K562 (cell line): ENCODE results near the gene GPR176. TPM values are rescaled to one million over a fixed set of nuclear protein-coding genes. Genes with fewer than 3 reads are reported as not detected.

Experiments
- ATAC-seq: fragments of 200-7000 bp; cut with Tn5 transposase; 3 replicates; pipeline ENCODE4 v1.9.1; 2020; ENCODE audit warnings: moderate library complexity
- BruUV-seq: library from RNA; stranded (reverse); fragments of 400-500 nt; replicated peaks from 2 replicates; lab custom pipeline; 2021; lab: Mats Ljungman, UMichigan
- CTCF ChIA-PET: fragments of 300-600 bp; formaldehyde crosslinking; extraction: SDS; loops from one replicate; lab custom pipeline; 2021; ENCODE audit warnings: low intra/inter-chr PET ratio; lab: Yijun Ruan, JAX
- POLR2A ChIA-PET: fragments of 300-600, 350-650 bp; sonication (Branson Sonifier 250); formaldehyde crosslinking; extraction: SDS; loops from one replicate; lab custom pipeline; 2021; ENCODE audit warnings: antibody characterized with exemption, inconsistent platforms; lab: Yijun Ruan, JAX
- DNase-seq, 4 experiments: peaks; one replicate each; pipeline versions ENCODE4 v3.0.0 to v3.0.0-alpha.2; 2011 to 2018; ENCODE audit warnings: low spot score in 3 of 4, mixed read lengths in 3 of 4; ENCODE audit errors: extremely low read depth in 1 of 4
- FAIRE-seq: peaks from 2 replicates; lab custom pipeline; 2011; peaks lifted over from hg19 to GRCh38; lab: Jason Lieb, UNC
- H2AFZ ChIP-seq: 2 replicates; pipeline ENCODE4 v1.6.0; 2011; ENCODE audit warnings: low read depth, low read length, control low read depth, inconsistent platforms
- H3K27ac ChIP-seq: fragments of 200-600 bp; 3 replicates; pipeline ENCODE4 v1.8.0; 2011; ENCODE audit warnings: low read depth, mild to moderate bottlenecking, control low read depth, inconsistent platforms, low read length, moderate library complexity, mixed read lengths; ENCODE audit errors: extremely low read depth
- H3K27me3 ChIP-seq, 2 experiments: fragments of 300-600 bp in 1 of 2; 2 replicates in 1 of 2; 3 replicates in 1 of 2; pipeline versions ENCODE4 v1.6.0 to v1.8.0; 2011; ENCODE audit warnings: inconsistent platforms in 2 of 2, low read length in 2 of 2, mild to moderate bottlenecking in 1 of 2, mixed read lengths in 1 of 2, moderate library complexity in 1 of 2; ENCODE audit not compliant: control insufficient read depth in 2 of 2, insufficient read depth in 2 of 2
- H3K36me3 ChIP-seq: fragments of 300-600 bp; 3 replicates; pipeline ENCODE4 v1.8.0; 2011; ENCODE audit warnings: mild to moderate bottlenecking, low read length, inconsistent platforms; ENCODE audit not compliant: control insufficient read depth, insufficient read depth
- H3K4me1 ChIP-seq, 2 experiments: fragments of 200-600 bp in 1 of 2; replicated peaks in 1 of 2; 2 replicates in 1 of 2; 3 replicates in 1 of 2; pipeline versions ENCODE4 v1.5.1 to v1.8.0; 2011; ENCODE audit warnings: inconsistent platforms in 2 of 2, low read length in 2 of 2, mild to moderate bottlenecking in 1 of 2, mixed read lengths in 1 of 2, moderate library complexity in 1 of 2; ENCODE audit not compliant: control insufficient read depth in 2 of 2, insufficient read depth in 2 of 2
- H3K4me2 ChIP-seq: 2 replicates; pipeline ENCODE4 v1.6.1; 2011; ENCODE audit warnings: low read length, control low read depth, inconsistent platforms, mixed read lengths; ENCODE audit not compliant: insufficient read depth
- H3K4me3 ChIP-seq: fragments of 200-600 bp; sonication (generic), shearing (Covaris generic); 2 replicates; pipeline ENCODE4 v1.5.1; 2016; ENCODE audit warnings: control low read depth, inconsistent platforms
- H3K79me2 ChIP-seq: fragments of 200-600 bp; 3 replicates; pipeline ENCODE4 v1.8.0; 2011; ENCODE audit warnings: low read length, inconsistent platforms; ENCODE audit not compliant: control insufficient read depth, insufficient read depth
- H3K9ac ChIP-seq, 2 experiments: 2 replicates each; pipeline versions ENCODE4 v1.6.0 to v1.6.1; 2011; ENCODE audit warnings: low read depth in 2 of 2, low read length in 2 of 2, control low read depth in 1 of 2, inconsistent platforms in 1 of 2, mild to moderate bottlenecking in 1 of 2, mixed read lengths in 1 of 2; ENCODE audit not compliant: insufficient read depth in 1 of 2
- H3K9me1 ChIP-seq: one replicate; pipeline ENCODE4 v1.6.0; 2011; ENCODE audit warnings: inconsistent platforms, mild to moderate bottlenecking, low read length, moderate library complexity; ENCODE audit not compliant: control insufficient read depth, insufficient read depth
- H3K9me3 ChIP-seq: replicated peaks from 2 replicates; pipeline ENCODE4 v1.5.1; 2011; ENCODE audit warnings: low read depth, low read length, inconsistent platforms; ENCODE audit not compliant: control insufficient read depth, insufficient read depth
- H4K20me1 ChIP-seq: replicated peaks from 2 replicates; pipeline ENCODE4 v1.6.1; 2011; ENCODE audit warnings: low read length, inconsistent platforms, mixed read lengths; ENCODE audit not compliant: control insufficient read depth, insufficient read depth
- CREB3 ChIP-seq: fragments of 450-650 bp; conservative IDR thresholded peaks from 2 replicates; pipeline ENCODE4 v1.6.1; 2016; ENCODE audit warnings: missing genetic modification characterization, low read depth, mild to moderate bottlenecking, missing compliant biosample characterization, moderate library complexity
- DDX20 ChIP-seq: fragments of 450-650 bp; IDR thresholded peaks from 2 replicates; pipeline ENCODE4 v1.6.1; 2016; ENCODE audit warnings: missing genetic modification characterization, low read depth, mild to moderate bottlenecking, missing compliant biosample characterization, moderate library complexity
- ESRRA ChIP-seq: fragments of 450-650 bp; IDR thresholded peaks from 2 replicates; pipeline ENCODE4 v1.6.1; 2014; ENCODE audit warnings: low read depth, mild to moderate bottlenecking, moderate library complexity, borderline replicate concordance
- KLF6 ChIP-seq: fragments of 250-450 bp; sonication (Bioruptor Pico); IDR thresholded peaks from 2 replicates; pipeline ENCODE4 v1.4.0; 2020; ENCODE audit warnings: mild to moderate bottlenecking, moderate library complexity, borderline replicate concordance
- MCM3 ChIP-seq: fragments of 450-650 bp; IDR thresholded peaks from 2 replicates; pipeline ENCODE4 v1.6.1; 2016
- MYBL2 ChIP-seq, 2 experiments: fragments of 450-650 bp in 1 of 2; sonication (generic) in 1 of 2; formaldehyde crosslinking in 1 of 2; IDR thresholded peaks; 2 replicates each; pipeline versions ENCODE4 v1.6.1 to v1.8.1; 2017 to 2022; ENCODE audit warnings: borderline replicate concordance in 1 of 2, inconsistent platforms in 1 of 2, low read depth in 1 of 2, mild to moderate bottlenecking in 1 of 2, missing genetic modification reagents in 1 of 2, moderate library complexity in 1 of 2
- NFATC3 ChIP-seq: fragments of 450-650 bp; IDR thresholded peaks from 2 replicates; pipeline ENCODE4 v1.6.1; 2017; ENCODE audit warnings: mild to moderate bottlenecking
- NR4A1 ChIP-seq, 2 experiments: fragments of 250-450 bp in 1 of 2; fragments of 450-650 bp in 1 of 2; sonication (Bioruptor Pico) in 1 of 2; IDR thresholded peaks; 2 replicates each; pipeline versions ENCODE4 v1.4.0 to v1.6.1; 2016 to 2020; ENCODE audit warnings: mild to moderate bottlenecking in 2 of 2, missing compliant biosample characterization in 1 of 2, missing genetic modification characterization in 1 of 2, moderate library complexity in 1 of 2
- PTRF ChIP-seq: fragments of 450-650 bp; IDR thresholded peaks from 2 replicates; pipeline ENCODE4 v1.6.1; 2016; ENCODE audit warnings: mild to moderate bottlenecking, missing genetic modification characterization, missing compliant biosample characterization
- PTTG1 ChIP-seq: fragments of 450-650 bp; IDR thresholded peaks from 2 replicates; pipeline ENCODE4 v1.6.1; 2016; ENCODE audit warnings: low read depth, mild to moderate bottlenecking, missing genetic modification characterization, missing compliant biosample characterization
- SMAD3 ChIP-seq: fragments of 450-650 bp; formaldehyde crosslinking; conservative IDR thresholded peaks from 2 replicates; pipeline ENCODE4 v1.4.0; 2020; ENCODE audit warnings: mild to moderate bottlenecking
- ZNF395 ChIP-seq: fragments of 200-800 bp; sonication (Bioruptor generic); IDR thresholded peaks from 2 replicates; pipeline ENCODE4 v1.6.1; 2017; ENCODE audit warnings: missing genetic modification characterization, missing compliant biosample characterization
- ZNF639 ChIP-seq, 2 experiments: fragments of 200-800 bp in 1 of 2; sonication (Bioruptor generic) in 1 of 2; sonication (generic) in 1 of 2; formaldehyde crosslinking in 1 of 2; IDR thresholded peaks in 1 of 2; conservative IDR thresholded peaks in 1 of 2; 2 replicates each; pipeline versions ENCODE4 v1.5.0 to v1.6.1; 2016 to 2020; ENCODE audit warnings: missing compliant biosample characterization in 1 of 2, missing genetic modification characterization in 1 of 2, missing genetic modification reagents in 1 of 2
- WGBS: fragments of 100-300 bp; shearing (Covaris generic); methylation state at CpG from one replicate; pipeline ENCODE4 v1.1.6; 2016; ENCODE audit warnings: low coverage, mixed read lengths; ENCODE audit not compliant: insufficient coverage; ENCODE audit errors: missing lambda C conversion rate; 5-methylcytosine and 5-hydroxymethylcytosine counted together
- in situ Hi-C: fragments of 300-500 bp; cut with MboI; formaldehyde crosslinking; loops from 4 replicates; pipeline ENCODE4 v1.15.0; 2018; ENCODE audit warnings: inconsistent platforms, mixed read lengths
- intact Hi-C: fragments of 100-400 bp; cut with micrococcal nuclease; formaldehyde crosslinking; loops from 2 replicates; pipeline ENCODE4 v1.14.2; 2022
- polyA plus RNA-seq, 8 experiments: library from polyadenylated mRNA; depleted of rRNA in 4 of 8; stranded (reverse) in 5 of 8; unstranded in 3 of 8; fragments of >200 nt; fragmentation: Nextera tagmentation in 2 of 8; fragmentation: Illumina TruSeq in 1 of 8; extraction: Ambion mirVana in 2 of 8; extraction: Trizol in 1 of 8; gene quantifications; 2 replicates each; pipeline versions ENCODE4 v1.2.1 to v1.2.3, GENCODE V29; 2011 to 2014; ENCODE audit warnings: inconsistent platforms in 1 of 8, missing spikeins in 1 of 8
- total RNA-seq, 7 experiments: library from RNA; depleted of rRNA in 6 of 7; stranded (reverse); fragments of >200 nt in 6 of 7; fragmentation: Illumina TruSeq in 2 of 7; extraction: Trizol in 2 of 7; gene quantifications; 2 replicates each; pipeline versions ENCODE4 v1.2.1 to v1.2.3, GENCODE V29; 2011 to 2021; ENCODE audit warnings: low replicate concordance in 1 of 7

GPR176 gene
- total and polyA plus RNA-seq, 9 of the 15 experiments (the other 6 are each of a cell fraction or from before 2014, with no cell fraction given), result 0.03 to 1.2 (median 0.76) TPM

GRCh38 chr15:39904115-39904514 lies 16.0 kb downstream of the GPR176 start:
- Histone ChIP-seq H3K9ac (no peak overlapping the region), H3K36me3 (no peaks in the 10 kb centered on the region), H3K4me3 (no peak overlapping the region), H3K4me1 (peaks cover 0 to 5% of the 10 kb centered on the region in 2 experiments; a peak in 1 of 5 replicates)
- CTCF ChIA-PET, result no interaction called here
- intact Hi-C loops, result no loop called here
- FAIRE-seq, result no peak
- no peak for TF ChIP-seq NR4A1 (CRISPR knock-in tag; IDR thresholded peaks at IDR 0.05)
- peak; percentile 77; the same call in 1 of the 2 replicates for TF ChIP-seq NR4A1 (tag; IDR thresholded peaks at IDR 0.05)
- 0 out of 2 replicates have a peak, but pooled peaks have one; percentile 40 for TF ChIP-seq ZNF395 (CRISPR knock-in tag)
- 0 out of 4 replicates have a peak, but pooled peaks of 1 of the 2 experiments have one; percentile 46 for TF ChIP-seq ZNF639 (CRISPR knock-in tag; conservative IDR thresholded peaks at IDR 0.05 in 1 of 2, IDR thresholded peaks at IDR 0.05 in 1 of 2)
- TF ChIP-seq PTRF (tag), result peak; percentile 64; the same call in 1 of the 2 replicates
- no peak for TF ChIP-seq MCM3
- TF ChIP-seq SMAD3, result 0 out of 2 replicates have a peak, but pooled peaks have one; percentile 31
- TF ChIP-seq PTTG1 (tag), result peak; percentile 71; the same call in 1 of the 2 replicates
- TF ChIP-seq MYBL2 (IDR thresholded peaks at IDR 0.05; ENCODE audit: low read depth), result no peak
- TF ChIP-seq MYBL2 (CRISPR knock-in tag; IDR thresholded peaks at IDR 0.05; ENCODE audit: borderline replicate concordance), result no peak
- 0 out of 2 replicates have a peak, but pooled peaks have one; percentile 42 for TF ChIP-seq KLF6 (CRISPR knock-in tag)
- no peak for TF ChIP-seq ESRRA
- peak; percentile 69; the same call in 1 of the 2 replicates for TF ChIP-seq CREB3 (tag)
- no peak for TF ChIP-seq NFATC3
- peak; percentile 63; the same call in 1 of the 2 replicates for TF ChIP-seq DDX20 (tag)
- TF ChIP-seq, all 486 proteins: peak for 9
- POLR2A ChIA-PET, result no interaction called here
- Histone ChIP-seq H3K27ac (no peak overlapping the region), H4K20me1 (0 out of 2 replicates have a peak, but pooled peaks cover 3% of the 10 kb centered on the region), H3K79me2 (no peaks in the 10 kb centered on the region), H3K4me2 (no peak overlapping the region), H3K27me3 (peaks cover 0 to 9% of the 10 kb centered on the region in 2 experiments; a peak in 1 of 5 replicates), H3K9me3 (no peaks in the 10 kb centered on the region), H2AFZ (no peak overlapping the region), H3K9me1 (no peaks in the 10 kb centered on the region)
- DNase-seq, result no peak
- in situ Hi-C loops, result no loop called here
- BruUV-seq, result no TSS peak
- ATAC-seq, result no peak
- WGBS, result 4% methylated on average over 2 of the region's 2 CpGs
